Right forelimb (tissue), 1 donor: ENCODE data around the gene JMJD8.
"Not testable (repeated sequence)": the region's sequence is repeated elsewhere in the genome, so short reads cannot be mapped to it uniquely, and the experiment has no call there.

Source experiments
- DNase-seq: peaks from one replicate; pipeline ENCODE4 v3.0.0-alpha.2; 2018

The JMJD8 gene

GRCh38 chr16:721765-722540 lies 37.8 kb upstream of the JMJD8 start:
- no peak for DNase-seq

GRCh38 chr16:720990-721764 lies 37.0 kb upstream of the JMJD8 start, which contains the start of gene ANTKMT:
ANTKMT (plus strand) TSS chr16:721146; CDS start chr16:721275, 129 bp downstream.
- DNase-seq, result peak; percentile 85

DNA sequence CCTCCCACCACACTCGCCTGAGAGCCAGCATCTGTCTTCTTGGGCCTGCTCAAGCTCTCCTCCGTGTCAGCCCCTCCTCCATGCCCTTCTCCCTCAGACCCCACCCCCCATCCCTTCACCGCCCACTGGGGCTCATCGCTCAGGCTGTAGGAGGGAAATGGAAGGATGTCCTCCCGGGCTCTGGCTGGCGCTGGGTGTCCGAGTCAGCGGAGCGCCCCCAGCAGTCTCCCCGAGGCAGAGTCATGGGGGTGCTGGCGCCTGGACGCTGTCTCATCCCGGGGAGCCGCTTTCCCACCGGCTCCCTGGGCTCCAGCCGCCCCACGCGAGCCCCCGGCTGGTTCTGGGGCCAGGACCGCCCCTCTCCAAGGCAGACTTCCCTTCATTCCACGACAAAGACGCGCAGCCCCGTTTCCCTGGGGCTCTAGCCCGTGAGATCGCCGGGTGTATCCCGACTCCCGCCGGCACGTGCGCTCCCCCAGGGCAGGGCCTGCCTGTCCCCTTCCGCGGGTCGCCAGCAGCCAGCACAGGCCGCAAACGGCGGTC lies 36.4 kb upstream of the JMJD8 start:
- peak; percentile 78 for DNase-seq

DNA sequence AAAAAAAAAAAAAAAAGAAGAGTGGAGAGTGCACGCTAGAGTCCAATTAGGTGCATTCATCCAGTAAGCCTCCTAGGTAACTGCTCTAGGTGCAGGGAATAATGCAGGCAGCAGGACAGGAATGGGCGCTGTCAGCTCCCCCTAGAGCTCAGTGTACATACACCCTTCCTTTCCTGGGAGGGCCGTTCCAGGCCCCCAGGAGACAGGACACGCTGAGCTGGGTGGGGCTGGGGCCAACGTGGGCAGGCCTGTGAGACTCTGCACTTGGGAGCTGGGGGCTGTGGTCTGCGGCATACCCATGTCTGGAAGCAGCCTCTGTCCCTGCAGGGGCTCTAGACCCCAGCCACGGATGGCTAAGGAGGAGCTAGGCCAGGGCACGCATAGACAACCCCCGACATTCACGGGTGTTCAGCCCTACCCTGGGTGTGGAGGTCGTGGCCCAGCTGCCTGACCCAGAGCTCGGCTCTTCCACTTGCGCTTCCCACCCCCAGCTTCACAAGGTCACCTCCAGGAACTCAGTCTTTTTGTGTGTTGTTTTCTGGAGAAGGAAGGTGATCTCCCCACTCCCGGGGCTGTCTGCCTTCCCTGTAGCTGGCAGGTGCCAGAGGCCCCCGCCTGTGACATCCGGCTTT lies 35.8 kb upstream of the JMJD8 start:
- DNase-seq, result no peak

DNA sequence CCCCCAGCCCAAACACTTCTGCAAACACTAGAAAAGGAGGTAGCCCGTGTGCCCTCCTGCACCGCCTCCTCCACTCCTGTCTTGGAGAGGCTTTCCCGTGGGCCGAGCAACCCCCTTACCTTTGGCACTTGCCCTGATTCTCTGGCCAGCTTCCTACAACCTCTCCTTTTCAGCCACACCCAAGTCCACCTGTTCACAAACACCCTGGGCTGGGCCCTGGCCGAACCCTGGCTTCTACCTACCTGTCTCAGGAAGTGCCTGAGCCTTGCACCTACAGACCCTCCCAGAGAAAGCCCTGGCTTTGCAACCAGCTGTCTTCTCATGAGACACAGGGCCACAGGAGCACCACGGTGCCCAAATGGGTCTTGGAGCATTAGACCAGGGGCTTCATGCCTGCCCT lies 34.8 kb upstream of the JMJD8 start:
- DNase-seq, result no peak

- DNase-seq, result no peak
Measured at GRCh38 chr16:718389-718788, 34.3 kb upstream of the JMJD8 start.

- DNase-seq, result no peak
Measured at GRCh38 chr16:717450-718245, 33.5 kb upstream of the JMJD8 start.

GRCh38 chr16:716768-717325 lies 32.7 kb upstream of the JMJD8 start:
- no peak for DNase-seq

DNA sequence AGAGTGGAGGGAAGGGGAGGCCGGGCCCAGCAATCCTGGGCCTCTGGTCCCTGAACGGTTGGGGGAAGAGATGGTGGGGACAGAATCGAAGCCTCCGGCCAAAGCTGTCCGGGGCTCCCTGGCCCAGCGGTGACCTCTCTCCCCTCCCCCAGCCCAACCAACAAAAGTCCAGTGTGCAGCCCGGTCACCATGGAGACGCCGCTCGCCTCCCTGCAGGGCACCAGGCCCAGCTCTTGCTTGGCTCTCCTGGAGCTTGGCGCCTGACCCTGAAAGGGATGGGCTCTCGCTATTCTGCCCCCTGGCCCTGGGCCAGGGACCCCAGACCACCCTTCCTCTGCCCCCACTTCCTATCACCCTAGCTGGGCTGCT lies 32.0 kb upstream of the JMJD8 start:
- DNase-seq, result no peak

GRCh38 chr16:715477-716199 lies 31.5 kb upstream of the JMJD8 start:
- no peak for DNase-seq

- DNase-seq, result peak; percentile 95
Measured at GRCh38 chr16:714558-715476, 30.7 kb upstream of the JMJD8 start, which contains the start of gene METRN. METRN (plus strand) TSS chr16:715118; CDS start chr16:715290, 172 bp downstream.

- no peak for DNase-seq
Measured at GRCh38 chr16:714079-714478, 29.9 kb upstream of the JMJD8 start.

DNA sequence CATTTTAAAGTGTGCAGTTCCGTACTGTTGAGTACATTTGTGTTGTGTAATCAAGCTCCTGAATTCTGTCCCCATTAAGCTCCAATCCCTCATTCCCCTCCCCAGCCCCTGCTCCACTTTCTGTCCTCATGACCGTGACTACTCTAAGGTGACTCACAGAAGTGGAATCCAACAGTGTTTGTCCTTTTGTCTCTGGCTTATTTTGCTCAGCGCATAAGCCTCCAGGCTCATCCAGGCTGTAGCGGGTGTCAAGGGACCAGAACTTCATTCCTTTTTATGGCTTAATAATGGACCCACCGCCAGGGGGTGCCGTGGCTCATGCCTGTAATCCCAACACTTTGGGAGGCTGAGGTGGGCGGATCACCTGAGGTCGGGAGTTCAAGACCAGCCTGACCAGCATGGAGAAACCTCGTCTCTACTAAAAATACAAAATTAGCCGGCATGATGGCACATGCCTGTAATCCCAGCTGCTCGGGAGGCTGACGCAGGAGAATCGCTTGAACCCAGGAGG lies 28.7 kb upstream of the JMJD8 start:
- not testable (repeated sequence) for DNase-seq

GRCh38 chr16:711548-712320 lies 27.6 kb upstream of the JMJD8 start:
- peak; percentile 87 for DNase-seq

- DNase-seq, result no peak
Measured at GRCh38 chr16:711084-711483, 26.9 kb upstream of the JMJD8 start.

- no peak for DNase-seq
Measured at GRCh38 chr16:710500-711075, 26.5 kb upstream of the JMJD8 start.

DNA sequence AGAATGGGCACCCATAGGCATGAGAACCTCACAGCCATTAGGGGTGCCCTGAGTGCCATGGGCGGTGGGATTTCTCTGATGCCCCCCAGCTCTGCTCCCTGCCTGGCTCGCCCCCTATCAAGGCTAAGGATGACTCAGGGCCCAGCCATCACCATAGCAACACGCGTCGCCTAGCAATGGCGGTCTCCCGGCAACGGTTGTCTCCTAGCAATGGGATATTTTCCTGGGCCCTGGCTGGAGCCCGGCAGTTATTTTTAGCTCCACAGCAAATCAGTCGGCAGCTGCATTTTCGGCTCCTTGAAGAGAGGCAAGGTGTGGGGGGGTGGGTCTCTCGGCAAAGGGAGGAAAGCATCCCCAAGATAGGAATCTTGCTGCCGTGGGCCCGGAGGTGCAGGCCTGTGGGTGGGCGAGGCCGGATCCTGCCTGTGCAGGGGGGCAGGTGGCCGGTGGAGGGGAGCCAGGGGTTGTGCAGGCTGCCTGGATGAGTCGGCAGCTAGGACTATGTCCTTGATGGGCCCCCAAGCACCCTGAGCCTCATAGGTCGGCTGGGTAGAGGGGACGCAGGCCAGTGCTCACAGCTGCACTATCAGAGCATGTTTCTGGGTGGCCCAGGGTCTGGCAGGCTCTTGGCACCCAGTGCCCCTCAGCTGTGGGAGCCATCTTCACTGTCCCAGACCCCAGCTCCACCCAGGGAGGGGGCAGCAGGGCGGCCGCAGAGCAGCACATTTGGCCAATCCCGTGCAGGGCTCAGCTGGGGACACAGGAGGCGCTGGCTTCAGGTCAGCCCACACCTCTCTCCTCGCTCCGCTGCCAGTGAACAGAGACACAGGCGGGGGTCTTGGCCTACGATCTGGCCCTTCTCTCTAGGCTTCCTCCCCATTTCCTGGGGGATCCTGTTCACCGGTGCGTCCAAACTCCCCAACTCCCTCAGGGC lies 25.7 kb upstream of the JMJD8 start:
- DNase-seq, result no peak

- no peak for DNase-seq
Measured at GRCh38 chr16:708959-709358, 24.8 kb upstream of the JMJD8 start.
